ENCODE data around the gene MDM4.
"Not testable (repeated sequence)": the region's sequence is repeated elsewhere in the genome, so short reads cannot be mapped to it uniquely, and the experiment has no call there.

GRCh38 chr1:204517382-204517781 lies 1.2 kb downstream of the MDM4 start:
- TF ChIP-seq CTCF, POLR2A (IDR thresholded peaks at IDR 0.05): not testable (repeated sequence)
